ENCODE data around the gene DRAM1. TPM values are rescaled to one million over a fixed set of nuclear protein-coding genes. Genes with fewer than 3 reads are reported as not detected.

The DRAM1 gene
- total and polyA plus RNA-seq, 2 donors (not counting 1 experiment from before 2014, with no cell fraction given): 2.1 to 10.2 TPM

DNA sequence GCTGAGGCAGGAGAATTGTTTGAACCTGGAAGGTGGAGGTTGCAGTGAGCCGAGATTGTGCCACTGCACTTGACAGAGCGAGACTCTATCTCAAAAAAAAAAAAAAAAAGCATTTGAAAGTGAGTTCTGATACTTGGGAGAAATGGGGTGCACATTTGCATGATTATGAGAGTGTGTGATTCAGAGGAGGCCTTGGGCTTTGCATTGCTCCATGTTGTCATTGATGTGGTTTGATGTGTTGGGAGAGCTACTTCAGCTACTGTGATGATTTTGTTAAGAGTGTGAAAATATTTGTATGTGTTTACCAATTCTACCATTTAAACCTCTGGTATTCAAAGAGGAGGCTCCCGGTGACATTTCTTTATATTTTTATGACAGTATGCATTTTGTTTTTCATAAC lies 24.4 kb downstream of the DRAM1 start:
- Mint-ChIP-seq H3K27me3 (no peaks in the 10 kb centered on the region), H3K9me3 (ENCODE audit: insufficient read depth) (no peaks in the 10 kb centered on the region)
- no peak for ATAC-seq (ENCODE audit: low read depth)

DNA sequence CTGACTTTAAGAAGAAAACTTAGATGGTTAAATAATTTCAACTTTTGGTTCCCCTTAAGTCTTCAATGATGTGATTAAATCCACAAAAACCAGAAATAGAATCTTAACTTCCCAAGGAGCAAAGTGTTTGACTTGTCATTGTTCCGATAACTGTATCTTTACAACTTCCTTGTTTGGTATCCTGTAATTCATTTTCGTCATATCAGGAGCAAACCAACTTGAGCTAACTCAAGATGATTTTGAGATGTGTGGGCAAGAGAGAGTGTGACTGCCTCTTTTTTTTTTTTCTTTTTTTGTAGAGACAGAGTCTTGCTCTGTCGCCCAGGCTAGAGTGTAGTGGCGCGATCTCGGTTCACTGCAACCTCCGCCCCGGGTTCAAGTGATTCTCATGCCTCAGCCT lies 25.3 kb downstream of the DRAM1 start:
- no peaks in the 10 kb centered on the region for H3K9me3 ChIP-seq (ENCODE audit: control extremely low read depth in 1 of 3, control insufficient read depth in 2 of 3, insufficient read depth in 1 of 3, low read length in 2 of 3)
- no peak overlapping the region for H2AFZ ChIP-seq (ENCODE audit: insufficient read depth, low read depth, low read length, poor library complexity, severe bottlenecking)
- intact Hi-C loops (cut with micrococcal nuclease): no loop called here
- no peak for TF ChIP-seq EZH2 (IDR thresholded peaks at IDR 0.05; ENCODE audit: borderline replicate concordance, insufficient read depth, low read depth, low read length, poor library complexity, severe bottlenecking)
- TF ChIP-seq, protein P1, sequence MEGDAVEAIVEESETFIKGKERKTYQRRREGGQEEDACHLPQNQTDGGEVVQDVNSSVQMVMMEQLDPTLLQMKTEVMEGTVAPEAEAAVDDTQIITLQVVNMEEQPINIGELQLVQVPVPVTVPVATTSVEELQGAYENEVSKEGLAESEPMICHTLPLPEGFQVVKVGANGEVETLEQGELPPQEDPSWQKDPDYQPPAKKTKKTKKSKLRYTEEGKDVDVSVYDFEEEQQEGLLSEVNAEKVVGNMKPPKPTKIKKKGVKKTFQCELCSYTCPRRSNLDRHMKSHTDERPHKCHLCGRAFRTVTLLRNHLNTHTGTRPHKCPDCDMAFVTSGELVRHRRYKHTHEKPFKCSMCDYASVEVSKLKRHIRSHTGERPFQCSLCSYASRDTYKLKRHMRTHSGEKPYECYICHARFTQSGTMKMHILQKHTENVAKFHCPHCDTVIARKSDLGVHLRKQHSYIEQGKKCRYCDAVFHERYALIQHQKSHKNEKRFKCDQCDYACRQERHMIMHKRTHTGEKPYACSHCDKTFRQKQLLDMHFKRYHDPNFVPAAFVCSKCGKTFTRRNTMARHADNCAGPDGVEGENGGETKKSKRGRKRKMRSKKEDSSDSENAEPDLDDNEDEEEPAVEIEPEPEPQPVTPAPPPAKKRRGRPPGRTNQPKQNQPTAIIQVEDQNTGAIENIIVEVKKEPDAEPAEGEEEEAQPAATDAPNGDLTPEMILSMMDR (IDR thresholded peaks at IDR 0.05): no peak
- Mint-ChIP-seq H3K27me3 (no peaks in the 10 kb centered on the region), H3K4me1 (peaks cover 10% of the 10 kb centered on the region), H3K9me3 (ENCODE audit: insufficient read depth) (no peaks in the 10 kb centered on the region), H3K27ac (no peak overlapping the region), H3K4me3 (no peak overlapping the region)
- no peak overlapping the region for H3K27ac ChIP-seq (ENCODE audit: low read length in 2 of 2)
- peaks cover 6% of the 10 kb centered on the region in 2 donors for H3K4me1 ChIP-seq (ENCODE audit: control insufficient read depth in 2 of 2, insufficient read depth in 2 of 2, low read length in 2 of 2)
- POLR2A ChIA-PET: no interaction called here
- CTCF ChIA-PET: no interaction called here
- H3K4me3 ChIP-seq (ENCODE audit: control extremely low read depth in 1 of 5, extremely low read depth in 1 of 5, insufficient read depth in 1 of 5, low read depth in 2 of 5, low read length in 4 of 5): no peak overlapping the region
- H3K4me2 ChIP-seq (replicated peaks; ENCODE audit: low read depth, low read length, poor library complexity, severe bottlenecking): no peak overlapping the region
- no peaks in the 10 kb centered on the region for H3K79me2 ChIP-seq (ENCODE audit: control insufficient read depth, insufficient read depth, low read length)
- H3K27me3 ChIP-seq (replicated peaks in 1 of 4; ENCODE audit: control extremely low read depth in 1 of 4, control insufficient read depth in 3 of 4, insufficient read depth in 4 of 4, low read length in 3 of 4): no peaks in the 10 kb centered on the region
- ATAC-seq (ENCODE audit: low read depth): no peak
- H3K36me3 ChIP-seq (replicated peaks in 1 of 2; ENCODE audit: control extremely low read depth in 1 of 2, control insufficient read depth in 1 of 2, extremely low read depth in 1 of 2, insufficient read depth in 2 of 2, low read length in 1 of 2): no peaks in the 10 kb centered on the region
- H3K9ac ChIP-seq (ENCODE audit: low read length): no peak overlapping the region
- no peaks in the 10 kb centered on the region for H4K20me1 ChIP-seq (ENCODE audit: control insufficient read depth, insufficient read depth, low read length, poor library complexity, severe bottlenecking)
- 53% methylated on average over 4 of the region's 8 CpGs for WGBS (ENCODE audit: insufficient coverage)
- no peak for DNase-seq

More for the DNA sequence above, 24.4 kb downstream of the DRAM1 start:
- no peak overlapping the region for H3K27ac ChIP-seq (ENCODE audit: low read length in 2 of 2)
- no peak overlapping the region for H3K4me2 ChIP-seq (replicated peaks; ENCODE audit: low read depth, low read length, poor library complexity, severe bottlenecking)
- H3K9me3 ChIP-seq (ENCODE audit: control extremely low read depth in 1 of 3, control insufficient read depth in 2 of 3, insufficient read depth in 1 of 3, low read length in 2 of 3): no peaks in the 10 kb centered on the region
- H3K36me3 ChIP-seq (replicated peaks in 1 of 2; ENCODE audit: control extremely low read depth in 1 of 2, control insufficient read depth in 1 of 2, extremely low read depth in 1 of 2, insufficient read depth in 2 of 2, low read length in 1 of 2): no peaks in the 10 kb centered on the region
- peaks cover under 1 to 2% of the 10 kb centered on the region in 2 donors for H3K4me1 ChIP-seq (ENCODE audit: control insufficient read depth in 2 of 2, insufficient read depth in 2 of 2, low read length in 2 of 2)
- H3K79me2 ChIP-seq (ENCODE audit: control insufficient read depth, insufficient read depth, low read length): no peaks in the 10 kb centered on the region
- Mint-ChIP-seq H3K4me1 (peaks cover 2% of the 10 kb centered on the region), H3K27ac (no peak overlapping the region), H3K4me3 (no peak overlapping the region)
- TF ChIP-seq EZH2 (IDR thresholded peaks at IDR 0.05; ENCODE audit: borderline replicate concordance, insufficient read depth, low read depth, low read length, poor library complexity, severe bottlenecking): no peak
- TF ChIP-seq, protein P1 (IDR thresholded peaks at IDR 0.05): no peak
- no peak overlapping the region for H2AFZ ChIP-seq (ENCODE audit: insufficient read depth, low read depth, low read length, poor library complexity, severe bottlenecking)
- no peak for DNase-seq
- H4K20me1 ChIP-seq (ENCODE audit: control insufficient read depth, insufficient read depth, low read length, poor library complexity, severe bottlenecking): no peaks in the 10 kb centered on the region
- WGBS (ENCODE audit: insufficient coverage): 79% methylated on average over 2 of the region's 3 CpGs
- intact Hi-C loops (cut with micrococcal nuclease): no loop called here
- H3K27me3 ChIP-seq (replicated peaks in 1 of 4; ENCODE audit: control extremely low read depth in 1 of 4, control insufficient read depth in 3 of 4, insufficient read depth in 4 of 4, low read length in 3 of 4): no peaks in the 10 kb centered on the region
- H3K9ac ChIP-seq (ENCODE audit: low read length): no peak overlapping the region
- no peak overlapping the region for H3K4me3 ChIP-seq (ENCODE audit: control extremely low read depth in 1 of 5, extremely low read depth in 1 of 5, insufficient read depth in 1 of 5, low read depth in 2 of 5, low read length in 4 of 5)
- ChIA-PET POLR2A (interaction anchor here (0.9 kb wide), 1 partner anchor 55 kb away, joined by 3 read pairs; no protein-coding TSS in a partner anchor), CTCF (no interaction called here)

Data from B cell (primary cell).